Right lobe of liver (tissue), 6 donors: Measurements from ENCODE around the gene VPREB3. TPM values are rescaled to one million over a fixed set of nuclear protein-coding genes. Genes with fewer than 3 reads are reported as not detected.

Experiments
- ATAC-seq, 4 donors: fragments of 200-7000 bp; cut with Tn5 transposase; one replicate each; pipeline ENCODE4 v1.9.1; 2020; ENCODE audit warnings: mild to moderate bottlenecking in 4 of 4, moderate library complexity in 4 of 4
- DNase-seq, 3 donors: peaks; one replicate each; pipeline ENCODE4 v3.0.0-alpha.2; 2020
- H3K27ac ChIP-seq, 3 donors: fragments of 200-600 bp; one replicate each; pipeline ENCODE4 v1.8.0; 2022
- H3K27me3 ChIP-seq, 2 donors: fragments of 200-600 bp; one replicate each; pipeline ENCODE4 v1.8.0; 2022
- H3K36me3 ChIP-seq, 4 donors: fragments of 200-600 bp; sonication (generic) in 1 of 4; one replicate each; pipeline versions ENCODE4 v1.5.1 to v1.8.0; 2017 to 2022; ENCODE audit warnings: control low read depth in 1 of 4
- H3K4me1 ChIP-seq, 4 donors: fragments of 200-600 bp; sonication (generic) in 1 of 4; one replicate each; pipeline versions ENCODE4 v1.5.1 to v1.8.0; 2017 to 2022; ENCODE audit warnings: control low read depth in 1 of 4
- H3K4me3 ChIP-seq, 3 donors: fragments of 200-600 bp; one replicate each; pipeline ENCODE4 v1.8.0; 2022
- H3K9me3 ChIP-seq, 4 donors: fragments of 200-600 bp; sonication (generic) in 1 of 4; one replicate each; pipeline versions ENCODE4 v1.5.1 to v1.8.0; 2017 to 2022; ENCODE audit warnings: control low read depth in 1 of 4
- POLR2A ChIP-seq: fragments of 450-650 bp; IDR thresholded peaks from one replicate; pipeline ENCODE4 v1.6.1; 2017; ENCODE audit warnings: antibody characterized with exemption, mild to moderate bottlenecking
- WGBS: methylation state at CpG from one replicate; pipeline ENCODE4 v1.1.6; 2018; ENCODE audit warnings: low coverage, low lambda C conversion rate; ENCODE audit not compliant: insufficient coverage; ENCODE audit errors: missing lambda C conversion rate; 5-methylcytosine and 5-hydroxymethylcytosine counted together
- intact Hi-C, 2 donors: fragments of 100-400 bp; cut with DNase I; formaldehyde crosslinking; loops; one replicate each; pipeline versions ENCODE4 v1.11.2 to v1.14.1; 2022
- total RNA-seq, 6 experiments: library from RNA; depleted of rRNA in 2 of 6; stranded (reverse); fragments of >200 nt in 2 of 6; fragmentation: NEBNext Ultra II Directional in 3 of 6; extraction: Animal tissue kit (Norgen Biotek cat#: 25700) in 3 of 6; gene quantifications; one replicate each; pipeline versions ENCODE4 v1.1.0 to v1.2.4, GENCODE V29; 2016 to 2023
- TF ChIP-seq, protein P1 (sequence below), 4 donors: fragments of 200-600 bp in 3 of 4; fragments of 450-650 bp in 1 of 4; IDR thresholded peaks; one replicate each; pipeline versions ENCODE4 v1.5.1 to v1.8.0; 2016 to 2022; ENCODE audit warnings: antibody characterized with exemption in 4 of 4, mild to moderate bottlenecking in 2 of 4
- donor health status: DM: no; HTN: yes; CAD: no.
- donor health status: DM: no; HTN: no; CAD: no.
- donor health status: DM: no; HTN: no; CAD: no.
- donor health status: DM: no; HTN: yes; CAD: no.
- donor health status: DM: no; HTN: yes; CAD: no.

VPREB3 gene
- total RNA-seq, 6 experiments from 2014 or later, result 0.59 to 3.9 (median 0.70) TPM; not detected in 1

DNA sequence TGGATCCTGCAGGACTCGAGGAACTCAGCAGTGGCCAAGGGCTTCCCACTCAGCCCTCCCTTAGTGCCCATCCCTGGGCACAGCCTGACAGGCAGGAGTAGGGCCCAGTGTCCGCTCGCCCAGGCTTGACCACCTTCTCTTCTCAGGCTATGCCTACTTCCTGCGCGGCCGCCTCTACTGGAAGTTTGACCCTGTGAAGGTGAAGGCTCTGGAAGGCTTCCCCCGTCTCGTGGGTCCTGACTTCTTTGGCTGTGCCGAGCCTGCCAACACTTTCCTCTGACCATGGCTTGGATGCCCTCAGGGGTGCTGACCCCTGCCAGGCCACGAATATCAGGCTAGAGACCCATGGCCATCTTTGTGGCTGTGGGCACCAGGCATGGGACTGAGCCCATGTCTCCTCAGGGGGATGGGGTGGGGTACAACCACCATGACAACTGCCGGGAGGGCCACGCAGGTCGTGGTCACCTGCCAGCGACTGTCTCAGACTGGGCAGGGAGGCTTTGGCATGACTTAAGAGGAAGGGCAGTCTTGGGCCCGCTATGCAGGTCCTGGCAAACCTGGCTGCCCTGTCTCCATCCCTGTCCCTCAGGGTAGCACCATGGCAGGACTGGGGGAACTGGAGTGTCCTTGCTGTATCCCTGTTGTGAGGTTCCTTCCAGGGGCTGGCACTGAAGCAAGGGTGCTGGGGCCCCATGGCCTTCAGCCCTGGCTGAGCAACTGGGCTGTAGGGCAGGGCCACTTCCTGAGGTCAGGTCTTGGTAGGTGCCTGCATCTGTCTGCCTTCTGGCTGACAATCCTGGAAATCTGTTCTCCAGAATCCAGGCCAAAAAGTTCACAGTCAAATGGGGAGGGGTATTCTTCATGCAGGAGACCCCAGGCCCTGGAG is 29.3 kb upstream of the VPREB3 start:
- Histone ChIP-seq H3K36me3 (no peaks in the 10 kb centered on the region), H3K4me3 (no peak overlapping the region), H3K4me1 (peaks cover 0 to 38% (median 9%) of the 10 kb centered on the region in 4 donors), H3K27me3 (no peaks in the 10 kb centered on the region), H3K9me3 (no peaks in the 10 kb centered on the region), H3K27ac (peak overlapping the region in 1 of 3 donors; percentile 16)
- DNase-seq (no peak), ATAC-seq (no peak)
- 66% methylated on average over 4 of the region's 15 CpGs for WGBS
- intact Hi-C loops, result no loop called here
- TF ChIP-seq, protein P1, sequence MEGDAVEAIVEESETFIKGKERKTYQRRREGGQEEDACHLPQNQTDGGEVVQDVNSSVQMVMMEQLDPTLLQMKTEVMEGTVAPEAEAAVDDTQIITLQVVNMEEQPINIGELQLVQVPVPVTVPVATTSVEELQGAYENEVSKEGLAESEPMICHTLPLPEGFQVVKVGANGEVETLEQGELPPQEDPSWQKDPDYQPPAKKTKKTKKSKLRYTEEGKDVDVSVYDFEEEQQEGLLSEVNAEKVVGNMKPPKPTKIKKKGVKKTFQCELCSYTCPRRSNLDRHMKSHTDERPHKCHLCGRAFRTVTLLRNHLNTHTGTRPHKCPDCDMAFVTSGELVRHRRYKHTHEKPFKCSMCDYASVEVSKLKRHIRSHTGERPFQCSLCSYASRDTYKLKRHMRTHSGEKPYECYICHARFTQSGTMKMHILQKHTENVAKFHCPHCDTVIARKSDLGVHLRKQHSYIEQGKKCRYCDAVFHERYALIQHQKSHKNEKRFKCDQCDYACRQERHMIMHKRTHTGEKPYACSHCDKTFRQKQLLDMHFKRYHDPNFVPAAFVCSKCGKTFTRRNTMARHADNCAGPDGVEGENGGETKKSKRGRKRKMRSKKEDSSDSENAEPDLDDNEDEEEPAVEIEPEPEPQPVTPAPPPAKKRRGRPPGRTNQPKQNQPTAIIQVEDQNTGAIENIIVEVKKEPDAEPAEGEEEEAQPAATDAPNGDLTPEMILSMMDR (IDR thresholded peaks at IDR 0.05), result no peak
- no peak for TF ChIP-seq POLR2A

DNA sequence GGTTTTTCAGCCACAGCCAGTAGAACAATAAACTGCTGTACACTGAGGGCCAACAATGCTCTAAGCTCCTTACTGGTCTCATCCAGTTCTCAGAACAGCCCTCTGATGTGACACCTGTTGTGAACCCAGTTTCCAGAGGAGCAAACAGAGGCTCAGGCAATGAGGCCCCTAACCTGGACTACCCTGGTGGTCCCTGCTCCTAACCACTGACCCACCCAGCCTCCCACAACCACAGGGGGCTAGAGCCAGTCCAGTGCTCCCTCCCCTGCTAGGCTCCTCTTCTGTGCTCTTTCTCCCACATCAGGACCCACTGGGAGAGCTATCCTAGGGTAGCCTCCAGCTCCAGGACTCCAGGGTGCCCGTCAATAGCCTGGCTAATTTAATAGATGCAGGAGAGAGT is 28.5 kb upstream of the VPREB3 start:
- intact Hi-C loops, result no loop called here
- no CpG with 5 or more reads among the region's 1 CpG for WGBS
- ATAC-seq, result no peak

DNA sequence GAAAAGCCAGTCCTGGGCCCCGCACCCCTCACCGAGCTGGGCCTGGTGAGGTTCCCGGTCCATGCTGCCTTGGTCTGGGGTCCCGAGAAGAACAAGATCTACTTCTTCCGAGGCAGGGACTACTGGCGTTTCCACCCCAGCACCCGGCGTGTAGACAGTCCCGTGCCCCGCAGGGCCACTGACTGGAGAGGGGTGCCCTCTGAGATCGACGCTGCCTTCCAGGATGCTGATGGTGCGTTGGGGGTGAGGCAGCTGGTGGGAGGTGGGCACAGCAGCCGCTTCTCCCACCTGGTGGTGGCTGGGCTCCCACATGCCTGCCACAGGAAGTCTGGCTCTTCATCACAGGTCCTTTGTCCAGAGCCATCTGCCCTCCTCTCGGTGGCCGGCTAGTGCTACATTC is 28.0 kb upstream of the VPREB3 start:
- DNase-seq, result no peak
- TF ChIP-seq, protein P1 (IDR thresholded peaks at IDR 0.05), result no peak
- no peak for TF ChIP-seq POLR2A
- ATAC-seq, result no peak

More for the DNA sequence above, 28.5 kb upstream of the VPREB3 start:
- peaks cover 0 to 30% (median 9%) of the 10 kb centered on the region in 4 donors for H3K4me1 ChIP-seq
- H3K27ac ChIP-seq, result no peak overlapping the region
- no peak for DNase-seq
- no peaks in the 10 kb centered on the region for H3K9me3 ChIP-seq
- TF ChIP-seq, protein P1 (IDR thresholded peaks at IDR 0.05), result no peak
- no peak for TF ChIP-seq POLR2A
- H3K27me3 ChIP-seq, result no peaks in the 10 kb centered on the region
- H3K4me3 ChIP-seq, result no peak overlapping the region
- no peaks in the 10 kb centered on the region for H3K36me3 ChIP-seq

DNA sequence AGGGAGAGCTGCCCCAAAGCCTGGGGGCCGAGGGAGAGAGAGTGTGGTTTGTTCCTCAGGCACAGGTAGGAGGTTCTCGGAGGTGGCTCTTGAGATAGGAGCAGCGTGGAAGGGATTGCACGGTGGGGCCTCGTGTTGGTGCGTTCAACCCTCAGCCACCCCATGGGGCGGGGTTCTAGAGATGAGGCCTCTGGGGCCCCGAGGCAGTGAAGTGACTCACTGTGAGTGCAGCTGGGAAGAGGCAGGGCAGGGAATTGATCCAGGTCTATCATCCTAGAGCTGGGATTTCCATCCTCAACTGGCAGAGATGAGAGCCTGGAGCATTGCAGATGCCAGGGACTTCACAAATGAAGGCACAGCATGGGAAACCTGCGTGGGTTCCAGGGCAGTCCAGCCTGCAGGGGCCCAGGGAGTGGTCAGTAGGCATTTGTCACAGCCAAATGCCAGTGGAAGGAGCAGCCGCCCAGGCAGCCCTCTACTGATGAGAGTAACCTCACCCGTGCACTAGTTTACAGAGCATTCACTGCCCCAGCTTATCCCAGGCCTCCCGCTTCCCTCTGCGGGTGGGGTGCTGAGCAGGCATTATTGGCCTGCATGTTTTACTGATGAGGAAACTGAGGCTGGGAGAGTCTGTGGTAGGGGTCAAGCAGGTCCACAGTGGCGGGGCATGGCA is 27.4 kb upstream of the VPREB3 start:
- intact Hi-C loops, result no loop called here
- Histone ChIP-seq H3K36me3 (no peaks in the 10 kb centered on the region), H3K27ac (no peak overlapping the region), H3K9me3 (no peaks in the 10 kb centered on the region), H3K4me1 (peaks cover 0 to 26% (median 9%) of the 10 kb centered on the region in 4 donors), H3K4me3 (no peak overlapping the region), H3K27me3 (no peaks in the 10 kb centered on the region)
- no peak for TF ChIP-seq POLR2A
- no peak for ATAC-seq
- WGBS, result 49% methylated on average over 3 of the region's 14 CpGs
- no peak for DNase-seq

More for the DNA sequence above, 28.0 kb upstream of the VPREB3 start:
- no peak overlapping the region for H3K4me3 ChIP-seq
- no peak overlapping the region for H3K27ac ChIP-seq
- no CpG with 5 or more reads among the region's 16 CpGs for WGBS
- H3K9me3 ChIP-seq, result no peaks in the 10 kb centered on the region
- H3K27me3 ChIP-seq, result no peaks in the 10 kb centered on the region
- intact Hi-C loops, result no loop called here
- no peaks in the 10 kb centered on the region for H3K36me3 ChIP-seq
- H3K4me1 ChIP-seq, result peaks cover 0 to 27% (median 9%) of the 10 kb centered on the region in 4 donors

DNA sequence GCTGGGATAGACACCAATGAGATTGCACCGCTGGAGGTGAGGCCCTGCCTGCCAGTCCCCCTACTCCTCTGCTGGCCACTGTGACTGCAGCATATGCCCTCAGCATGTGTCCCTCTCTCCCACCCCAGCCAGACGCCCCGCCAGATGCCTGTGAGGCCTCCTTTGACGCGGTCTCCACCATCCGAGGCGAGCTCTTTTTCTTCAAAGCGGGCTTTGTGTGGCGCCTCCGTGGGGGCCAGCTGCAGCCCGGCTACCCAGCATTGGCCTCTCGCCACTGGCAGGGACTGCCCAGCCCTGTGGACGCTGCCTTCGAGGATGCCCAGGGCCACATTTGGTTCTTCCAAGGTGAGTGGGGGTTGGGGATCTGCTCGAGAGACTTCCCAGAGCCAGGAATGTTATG is 26.8 kb upstream of the VPREB3 start:
- ATAC-seq (no peak), DNase-seq (no peak)
- WGBS, result no CpG with 5 or more reads among the region's 15 CpGs

More for the DNA sequence above, 26.8 kb upstream of the VPREB3 start:
- H3K27me3 ChIP-seq, result no peaks in the 10 kb centered on the region
- peaks cover 0 to 21% (median 6%) of the 10 kb centered on the region in 4 donors for H3K4me1 ChIP-seq
- H3K27ac ChIP-seq, result no peak overlapping the region
- intact Hi-C loops, result no loop called here
- no peaks in the 10 kb centered on the region for H3K36me3 ChIP-seq
- TF ChIP-seq, protein P1 (IDR thresholded peaks at IDR 0.05), result no peak
- TF ChIP-seq POLR2A, result no peak
- no peaks in the 10 kb centered on the region for H3K9me3 ChIP-seq
- no peak overlapping the region for H3K4me3 ChIP-seq
